ENCODE results near the gene KCNG2.

DNA sequence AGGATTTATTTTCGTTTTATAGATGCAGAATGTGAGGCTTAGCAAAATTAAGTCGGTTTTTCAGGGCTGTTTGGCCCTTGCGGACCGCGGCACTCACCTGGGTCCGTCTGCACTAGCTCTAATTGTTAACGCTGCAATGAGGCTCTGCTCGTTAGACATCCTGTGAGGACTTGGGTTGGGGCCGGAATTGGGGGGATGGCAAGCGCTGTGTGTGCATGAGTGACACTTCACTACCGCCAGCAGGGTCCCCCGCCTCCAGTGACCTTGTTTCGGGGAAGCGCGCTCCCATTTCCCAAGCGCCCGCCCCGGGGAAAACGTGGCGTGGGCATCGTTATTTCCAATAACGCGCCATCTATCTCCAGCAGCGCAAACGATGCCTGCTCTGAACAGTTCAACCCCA, 54.2 kb downstream of the KCNG2 start:
- TF ChIP-seq, protein P1, sequence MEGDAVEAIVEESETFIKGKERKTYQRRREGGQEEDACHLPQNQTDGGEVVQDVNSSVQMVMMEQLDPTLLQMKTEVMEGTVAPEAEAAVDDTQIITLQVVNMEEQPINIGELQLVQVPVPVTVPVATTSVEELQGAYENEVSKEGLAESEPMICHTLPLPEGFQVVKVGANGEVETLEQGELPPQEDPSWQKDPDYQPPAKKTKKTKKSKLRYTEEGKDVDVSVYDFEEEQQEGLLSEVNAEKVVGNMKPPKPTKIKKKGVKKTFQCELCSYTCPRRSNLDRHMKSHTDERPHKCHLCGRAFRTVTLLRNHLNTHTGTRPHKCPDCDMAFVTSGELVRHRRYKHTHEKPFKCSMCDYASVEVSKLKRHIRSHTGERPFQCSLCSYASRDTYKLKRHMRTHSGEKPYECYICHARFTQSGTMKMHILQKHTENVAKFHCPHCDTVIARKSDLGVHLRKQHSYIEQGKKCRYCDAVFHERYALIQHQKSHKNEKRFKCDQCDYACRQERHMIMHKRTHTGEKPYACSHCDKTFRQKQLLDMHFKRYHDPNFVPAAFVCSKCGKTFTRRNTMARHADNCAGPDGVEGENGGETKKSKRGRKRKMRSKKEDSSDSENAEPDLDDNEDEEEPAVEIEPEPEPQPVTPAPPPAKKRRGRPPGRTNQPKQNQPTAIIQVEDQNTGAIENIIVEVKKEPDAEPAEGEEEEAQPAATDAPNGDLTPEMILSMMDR (IDR thresholded peaks at IDR 0.05): no peak
- TF ChIP-seq POLR2A (IDR thresholded peaks at IDR 0.05) (no peak), EP300 (IDR thresholded peaks at IDR 0.05; ENCODE audit: low read depth) (no peak)

Measured in transverse colon (tissue), 3 donors.